GM12878 (cell line): ENCODE measurements around the gene BCAS4. TPM values are rescaled to one million over a fixed set of nuclear protein-coding genes. Genes with fewer than 3 reads are reported as not detected.

ENCODE experiments used
- ATAC-seq: fragments of 200-7000 bp; cut with Tn5 transposase; 3 replicates; pipeline ENCODE4 v1.9.1; 2020; ENCODE audit warnings: mild to moderate bottlenecking, moderate library complexity
- BruUV-seq: library from RNA; stranded (reverse); fragments of 400-500 nt; replicated peaks from 2 replicates; lab custom pipeline; 2021; lab: Mats Ljungman, UMichigan
- CTCF ChIA-PET: fragments of 300-600 bp; sonication (Branson Sonifier 250); formaldehyde crosslinking; extraction: SDS; loops from one replicate; lab custom pipeline; 2021; ENCODE audit warnings: inconsistent platforms; lab: Yijun Ruan, JAX
- POLR2A ChIA-PET: fragments of 350-600 bp; formaldehyde crosslinking; extraction: SDS; loops from one replicate; lab custom pipeline; 2021; ENCODE audit warnings: inconsistent platforms; lab: Charles Lee
- RAD21 ChIA-PET: fragments of 300-600 bp; sonication (Branson Sonifier 250); formaldehyde crosslinking; loops from one replicate; lab custom pipeline; 2023; ENCODE audit warnings: antibody characterized with exemption; ENCODE audit not compliant: unreplicated experiment; lab: Charles Lee
- SMC1A ChIA-PET: fragments of 300-600 bp; sonication (Branson Sonifier 250); formaldehyde crosslinking; loops from one replicate; lab custom pipeline; 2023; ENCODE audit not compliant: unreplicated experiment, uncharacterized antibody; lab: Charles Lee
- DNase-seq: peaks from one replicate; pipeline ENCODE4 v3.0.0-alpha.2; 2011; ENCODE audit warnings: low read depth, low spot score
- FAIRE-seq: peaks from 3 replicates; lab custom pipeline; 2011; peaks lifted over from hg19 to GRCh38; lab: Jason Lieb, UNC
- H2AFZ ChIP-seq: 2 replicates; pipeline ENCODE4 v1.6.0; 2011; ENCODE audit warnings: low read depth, low read length, control low read depth; ENCODE audit not compliant: control insufficient read depth
- H3K27ac ChIP-seq: 2 replicates; pipeline ENCODE4 v1.5.1; 2011; ENCODE audit warnings: control low read depth; ENCODE audit not compliant: control insufficient read depth, insufficient read depth
- H3K27me3 ChIP-seq, 2 experiments: replicated peaks in 1 of 2; 2 replicates each; pipeline versions ENCODE4 v1.6.0 to v1.6.1; 2011; ENCODE audit warnings: low read length in 1 of 2; ENCODE audit not compliant: control insufficient read depth in 2 of 2, insufficient read depth in 2 of 2
- H3K36me3 ChIP-seq, 2 experiments: 2 replicates each; pipeline ENCODE4 v1.5.1; 2011; ENCODE audit warnings: low read length in 1 of 2; ENCODE audit not compliant: control insufficient read depth in 2 of 2, insufficient read depth in 2 of 2
- H3K4me1 ChIP-seq: 2 replicates; pipeline ENCODE4 v1.6.1; 2011; ENCODE audit warnings: mild to moderate bottlenecking, low read length, moderate library complexity, mixed read lengths; ENCODE audit not compliant: control insufficient read depth, insufficient read depth
- H3K4me2 ChIP-seq: 2 replicates; pipeline ENCODE4 v1.6.0; 2011; ENCODE audit warnings: control low read depth; ENCODE audit not compliant: control insufficient read depth, insufficient read depth
- H3K4me3 ChIP-seq: fragments of 200-600 bp; sonication (generic); 2 replicates; pipeline ENCODE4 v1.5.1; 2016
- H3K79me2 ChIP-seq: 2 replicates; pipeline ENCODE4 v1.6.0; 2011; ENCODE audit warnings: low read length; ENCODE audit not compliant: control insufficient read depth, insufficient read depth
- H3K9ac ChIP-seq: 2 replicates; pipeline ENCODE4 v1.8.0; 2011; ENCODE audit warnings: low read length, control low read depth, mixed read lengths; ENCODE audit not compliant: control insufficient read depth, insufficient read depth
- H3K9me3 ChIP-seq: replicated peaks from 3 replicates; pipeline ENCODE4 v1.5.1; 2011; ENCODE audit warnings: mild to moderate bottlenecking, low read length; ENCODE audit not compliant: control insufficient read depth, insufficient read depth
- H4K20me1 ChIP-seq: 2 replicates; pipeline ENCODE4 v1.6.0; 2011; ENCODE audit not compliant: control insufficient read depth, insufficient read depth
- BRCA1 ChIP-seq: IDR thresholded peaks from 2 replicates; pipeline ENCODE4 v1.6.1; 2011; ENCODE audit warnings: low read depth, low read length, improper control_type of control experiment
- CEBPB ChIP-seq, 2 experiments: fragments of 150-350 bp in 1 of 2; IDR thresholded peaks; 2 replicates each; pipeline ENCODE4 v1.6.1; 2012 to 2014; ENCODE audit warnings: low read depth in 2 of 2, low read length in 2 of 2, borderline replicate concordance in 1 of 2, inconsistent platforms in 1 of 2
- HDGF ChIP-seq: fragments of 450-650 bp; IDR thresholded peaks from 2 replicates; pipeline ENCODE4 v1.6.1; 2016; ENCODE audit warnings: antibody characterized with exemption
- MEF2B ChIP-seq: fragments of 450-650 bp; IDR thresholded peaks from 2 replicates; pipeline ENCODE4 v1.6.1; 2018; ENCODE audit warnings: mild to moderate bottlenecking, moderate library complexity; ENCODE audit not compliant: partially characterized antibody, poor library complexity, severe bottlenecking
- RB1 ChIP-seq: fragments of 450-650 bp; formaldehyde crosslinking; IDR thresholded peaks from 2 replicates; pipeline ENCODE4 v1.6.1; 2017; ENCODE audit warnings: mild to moderate bottlenecking, borderline replicate concordance
- RBBP5 ChIP-seq: fragments of 200-600 bp; sonication (generic); conservative IDR thresholded peaks from 2 replicates; pipeline ENCODE4 v1.6.1; 2016
- SIX5 ChIP-seq: IDR thresholded peaks from 2 replicates; pipeline ENCODE4 v1.6.1; 2011; ENCODE audit warnings: mild to moderate bottlenecking, low read depth, low read length, moderate library complexity; ENCODE audit not compliant: severe bottlenecking
- TAF1 ChIP-seq: IDR thresholded peaks from 2 replicates; pipeline ENCODE4 v1.6.1; 2011; ENCODE audit warnings: mild to moderate bottlenecking, low read depth, low read length, borderline replicate concordance
- TARDBP ChIP-seq: IDR thresholded peaks from 2 replicates; pipeline ENCODE4 v1.6.1; 2016; ENCODE audit warnings: borderline replicate concordance
- ZBTB11 ChIP-seq: fragments of 450-650 bp; formaldehyde crosslinking; IDR thresholded peaks from 2 replicates; pipeline ENCODE4 v1.5.0; 2022; ENCODE audit warnings: mild to moderate bottlenecking, missing genetic modification characterization
- WGBS: methylation state at CpG from one replicate; pipeline ENCODE4 v1.1.6; 2016; ENCODE audit warnings: low lambda C conversion rate; ENCODE audit not compliant: insufficient replicate concordance, insufficient coverage; ENCODE audit errors: missing lambda C conversion rate; 5-methylcytosine and 5-hydroxymethylcytosine counted together
- in situ Hi-C: fragments of 300-500 bp; cut with MboI; formaldehyde crosslinking; loops from 9 replicates; pipeline ENCODE4 v1.14.3; 2018; ENCODE audit warnings: mixed read lengths
- intact Hi-C: fragments of 100-400 bp; cut with micrococcal nuclease; formaldehyde crosslinking; loops from one replicate; pipeline ENCODE4 v1.14.2; 2022; ENCODE audit not compliant: unreplicated experiment
- polyA plus RNA-seq, 11 experiments: library from polyadenylated mRNA; depleted of rRNA in 4 of 11; unstranded in 6 of 11; stranded (reverse) in 5 of 11; fragments of >200 nt; fragmentation: Nextera tagmentation in 4 of 11; fragmentation: Illumina TruSeq in 1 of 11; extraction: Ambion mirVana in 4 of 11; extraction: Trizol in 1 of 11; gene quantifications; 1 replicate in 1 of 11; 2 replicates in 10 of 11; pipeline versions ENCODE4 v1.2.1 to v1.2.3, GENCODE V29; 2011 to 2016; ENCODE audit warnings: inconsistent platforms in 2 of 11, missing spikeins in 2 of 11, low read depth in 1 of 11
- total RNA-seq, 4 experiments: library from RNA; depleted of rRNA in 3 of 4; stranded (reverse); fragments of >200 nt in 3 of 4; fragmentation: Illumina TruSeq in 1 of 4; extraction: Trizol in 1 of 4; gene quantifications; 2 replicates each; pipeline versions ENCODE4 v1.2.1 to v1.2.3, GENCODE V29; 2013 to 2021

BCAS4 gene
- total and polyA plus RNA-seq, 10 of the 15 experiments (the other 5 are each of a cell fraction or from before 2014, with no cell fraction given) = 14.8 to 214 (median 65.3) TPM

GRCh38 chr20:50858525-50858924 lies 63.7 kb downstream of the BCAS4 start:
- no peak overlapping the region for H3K9ac ChIP-seq
- WGBS = 75% methylated on average over 5 of the region's 5 CpGs
- H3K4me3 ChIP-seq = no peak overlapping the region
- no peak overlapping the region for H3K4me2 ChIP-seq
- no peak for ATAC-seq
- TF ChIP-seq MEF2B (no peak), BRCA1 (no peak), RB1 (no peak), TAF1 (no peak), ZBTB11 (CRISPR knock-in tag) (no peak), SIX5 (no peak), CEBPB (IDR thresholded peaks at IDR 0.05; ENCODE audit: borderline replicate concordance in 1 of 2, low read depth in 2 of 2, low read length in 2 of 2) (no peak), HDGF (no peak), TARDBP (no peak), RBBP5 (no peak)
- no peak for DNase-seq
- H2AFZ ChIP-seq = no peak overlapping the region
- H3K4me1 ChIP-seq = no peaks in the 10 kb centered on the region
- no peaks in the 10 kb centered on the region for H4K20me1 ChIP-seq
- ChIA-PET SMC1A (no interaction called here), RAD21 (interaction anchor here (0.9 to 1.9 kb wide), 2 partner anchors 10 to 64 kb away, joined by 3 to 4 read pairs; no protein-coding TSS in a partner anchor), POLR2A (interaction anchor here (0.6 kb wide), 2 partner anchors 9 to 752 kb away, joined by 4 read pairs; no protein-coding TSS in a partner anchor), CTCF (interaction anchor here (0.7 kb wide), 1 partner anchor 262 kb away, joined by 3 read pairs; no protein-coding TSS in a partner anchor)
- H3K79me2 ChIP-seq = no peaks in the 10 kb centered on the region
- no peaks in the 10 kb centered on the region for H3K9me3 ChIP-seq
- in situ Hi-C loops (no loop called here), intact Hi-C loops (no loop called here)
- no peaks in the 10 kb centered on the region for H3K27me3 ChIP-seq
- no TSS peak for BruUV-seq
- FAIRE-seq = no peak
- H3K36me3 ChIP-seq = peaks cover 0 to 4% of the 10 kb centered on the region in 2 experiments; a peak in 1 of 4 replicates
- no peak overlapping the region for H3K27ac ChIP-seq
